Upper lobe of left lung (tissue), 4 donors: ENCODE results near the gene HSD11B2.

ENCODE experiments used
- POLR2AphosphoS5 ChIP-seq, 2 donors: sonication (generic); formaldehyde crosslinking; IDR thresholded peaks; one replicate each; pipeline ENCODE4 v1.5.1; 2017; ENCODE audit warnings: antibody characterized with exemption in 2 of 2
- TF ChIP-seq, protein P1 (sequence below), 6 experiments: fragments of 450-650 bp in 4 of 6; fragments of 200-600 bp in 2 of 6; sonication (generic) in 2 of 6; IDR thresholded peaks; one replicate each; pipeline ENCODE4 v1.5.1; 2016 to 2019; ENCODE audit warnings: antibody characterized with exemption in 6 of 6

DNA sequence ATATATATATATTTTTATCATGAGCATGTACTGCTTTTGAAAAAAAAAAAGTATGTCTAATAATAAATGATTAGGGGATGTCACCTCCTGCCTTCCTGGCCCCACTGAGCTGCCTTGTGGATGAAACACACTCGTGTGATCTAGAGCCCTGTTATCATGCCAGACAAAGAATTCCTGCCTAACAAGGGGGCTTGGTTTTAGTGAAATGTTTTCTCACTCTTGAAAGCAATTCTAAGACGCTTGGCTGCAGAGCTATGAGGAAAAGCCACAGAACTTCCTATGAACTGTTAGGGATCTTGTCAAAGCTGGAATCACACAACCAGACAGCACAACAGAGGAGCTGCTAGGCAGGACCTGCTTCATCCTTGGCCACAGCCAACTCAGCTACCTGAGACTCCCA, 18.6 kb upstream of the HSD11B2 start:
- TF ChIP-seq, protein P1, sequence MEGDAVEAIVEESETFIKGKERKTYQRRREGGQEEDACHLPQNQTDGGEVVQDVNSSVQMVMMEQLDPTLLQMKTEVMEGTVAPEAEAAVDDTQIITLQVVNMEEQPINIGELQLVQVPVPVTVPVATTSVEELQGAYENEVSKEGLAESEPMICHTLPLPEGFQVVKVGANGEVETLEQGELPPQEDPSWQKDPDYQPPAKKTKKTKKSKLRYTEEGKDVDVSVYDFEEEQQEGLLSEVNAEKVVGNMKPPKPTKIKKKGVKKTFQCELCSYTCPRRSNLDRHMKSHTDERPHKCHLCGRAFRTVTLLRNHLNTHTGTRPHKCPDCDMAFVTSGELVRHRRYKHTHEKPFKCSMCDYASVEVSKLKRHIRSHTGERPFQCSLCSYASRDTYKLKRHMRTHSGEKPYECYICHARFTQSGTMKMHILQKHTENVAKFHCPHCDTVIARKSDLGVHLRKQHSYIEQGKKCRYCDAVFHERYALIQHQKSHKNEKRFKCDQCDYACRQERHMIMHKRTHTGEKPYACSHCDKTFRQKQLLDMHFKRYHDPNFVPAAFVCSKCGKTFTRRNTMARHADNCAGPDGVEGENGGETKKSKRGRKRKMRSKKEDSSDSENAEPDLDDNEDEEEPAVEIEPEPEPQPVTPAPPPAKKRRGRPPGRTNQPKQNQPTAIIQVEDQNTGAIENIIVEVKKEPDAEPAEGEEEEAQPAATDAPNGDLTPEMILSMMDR (IDR thresholded peaks at IDR 0.05) = no peak
- no peak for TF ChIP-seq POLR2AphosphoS5 (IDR thresholded peaks at IDR 0.05)
